Stimulated activated CD4-positive, alpha-beta T cell treated with anti-CD3 and anti-CD28 coated beads, TNF-alpha, amount 100 ng/mL, for 4 hours (primary cell): ENCODE measurements around the gene PLXDC2.

Experiments
- DNase-seq, 3 experiments: peaks; one replicate each; pipeline ENCODE4 v3.0.0-alpha.2; 2020; ENCODE audit warnings: low read depth in 3 of 3

Gene PLXDC2

GRCh38 chr10:20271490-20271889 lies 455.3 kb downstream of the PLXDC2 start:
- no peak for DNase-seq

- DNase-seq: no peak
Observed at GRCh38 chr10:20272608-20273007, 456.4 kb downstream of the PLXDC2 start.

GRCh38 chr10:20274571-20274970 lies 458.3 kb downstream of the PLXDC2 start:
- no peak for DNase-seq

GRCh38 chr10:20276127-20276979 lies 460.1 kb downstream of the PLXDC2 start:
- DNase-seq: no peak

- DNase-seq: no peak
Observed at GRCh38 chr10:20277820-20278219, 461.6 kb downstream of the PLXDC2 start.

- DNase-seq: no peak
Observed at GRCh38 chr10:20281579-20281978, 465.3 kb downstream of the PLXDC2 start.

- no peak for DNase-seq
Observed at GRCh38 chr10:20287586-20287985, 471.4 kb downstream of the PLXDC2 start.

- DNase-seq: no peak
Observed at GRCh38 chr10:20288060-20288459, 471.8 kb downstream of the PLXDC2 start.

GRCh38 chr10:20289070-20289828 lies 473.0 kb downstream of the PLXDC2 start:
- DNase-seq: no peak

- no peak for DNase-seq
Observed at GRCh38 chr10:20298417-20298816, 482.2 kb downstream of the PLXDC2 start.

GRCh38 chr10:20299034-20299736 lies 483.0 kb downstream of the PLXDC2 start:
- no peak for DNase-seq

GRCh38 chr10:20300735-20301134 lies 484.5 kb downstream of the PLXDC2 start:
- no peak for DNase-seq

GRCh38 chr10:20302033-20302432 lies 485.8 kb downstream of the PLXDC2 start:
- DNase-seq: no peak

- DNase-seq: no peak
Observed at GRCh38 chr10:20303453-20304152, 487.4 kb downstream of the PLXDC2 start.

- DNase-seq: no peak
Observed at GRCh38 chr10:20313665-20314064, 497.4 kb downstream of the PLXDC2 start.

- DNase-seq: no peak
Observed at GRCh38 chr10:20314431-20314830, 498.2 kb downstream of the PLXDC2 start.

GRCh38 chr10:20327954-20328353 lies 511.7 kb downstream of the PLXDC2 start:
- DNase-seq: no peak

- DNase-seq: no peak
Observed at GRCh38 chr10:20330246-20330645, 514.0 kb downstream of the PLXDC2 start.

- no peak for DNase-seq
Observed at GRCh38 chr10:20334559-20334958, 518.3 kb downstream of the PLXDC2 start.
